ENCODE results near the gene EPB41L1.

DNA sequence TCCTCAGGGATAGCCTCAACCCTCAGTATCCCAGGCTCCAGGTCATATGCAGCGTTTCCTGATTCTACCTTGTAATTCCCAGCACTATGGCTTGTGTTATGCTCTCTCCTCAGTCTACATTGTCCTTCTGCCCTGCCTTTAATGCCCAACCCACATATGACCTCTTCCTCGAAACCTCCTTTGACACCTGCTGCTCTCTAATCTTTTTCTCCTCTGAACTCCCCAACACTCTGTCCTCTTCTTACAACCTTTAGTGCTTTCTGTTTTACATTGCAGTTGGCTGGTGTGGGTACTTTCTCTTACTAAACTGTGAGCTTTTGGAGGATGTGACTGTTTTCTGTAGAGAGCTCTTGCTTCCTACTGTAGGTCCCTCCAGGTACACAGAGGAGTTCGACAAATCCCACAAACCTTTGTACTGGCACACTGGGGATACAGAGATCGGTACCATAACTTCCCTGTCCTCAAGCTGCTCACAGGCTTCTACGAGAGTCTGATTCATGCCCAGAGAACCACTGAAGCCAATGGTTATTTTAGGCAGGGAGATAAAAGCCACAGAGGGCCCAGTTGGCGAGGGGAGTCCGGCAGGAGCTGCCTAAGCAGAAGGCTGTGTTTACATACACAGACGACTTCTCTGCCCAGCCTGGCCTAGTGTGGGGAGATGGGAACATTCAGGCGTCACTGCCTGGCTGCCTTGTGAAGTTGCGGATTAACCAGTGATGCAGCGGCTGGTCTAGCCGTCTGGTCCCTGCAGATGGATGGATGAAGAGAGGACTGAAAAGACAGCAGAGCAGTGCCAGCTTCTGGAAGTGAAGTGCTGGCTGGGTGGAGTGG lies 8.4 kb upstream of the EPB41L1 start:
- TF ChIP-seq, protein P1, sequence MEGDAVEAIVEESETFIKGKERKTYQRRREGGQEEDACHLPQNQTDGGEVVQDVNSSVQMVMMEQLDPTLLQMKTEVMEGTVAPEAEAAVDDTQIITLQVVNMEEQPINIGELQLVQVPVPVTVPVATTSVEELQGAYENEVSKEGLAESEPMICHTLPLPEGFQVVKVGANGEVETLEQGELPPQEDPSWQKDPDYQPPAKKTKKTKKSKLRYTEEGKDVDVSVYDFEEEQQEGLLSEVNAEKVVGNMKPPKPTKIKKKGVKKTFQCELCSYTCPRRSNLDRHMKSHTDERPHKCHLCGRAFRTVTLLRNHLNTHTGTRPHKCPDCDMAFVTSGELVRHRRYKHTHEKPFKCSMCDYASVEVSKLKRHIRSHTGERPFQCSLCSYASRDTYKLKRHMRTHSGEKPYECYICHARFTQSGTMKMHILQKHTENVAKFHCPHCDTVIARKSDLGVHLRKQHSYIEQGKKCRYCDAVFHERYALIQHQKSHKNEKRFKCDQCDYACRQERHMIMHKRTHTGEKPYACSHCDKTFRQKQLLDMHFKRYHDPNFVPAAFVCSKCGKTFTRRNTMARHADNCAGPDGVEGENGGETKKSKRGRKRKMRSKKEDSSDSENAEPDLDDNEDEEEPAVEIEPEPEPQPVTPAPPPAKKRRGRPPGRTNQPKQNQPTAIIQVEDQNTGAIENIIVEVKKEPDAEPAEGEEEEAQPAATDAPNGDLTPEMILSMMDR (IDR thresholded peaks at IDR 0.05; ENCODE audit: low read depth, low read length): no peak
- TF ChIP-seq EZH2phosphoT487 (IDR thresholded peaks at IDR 0.05; ENCODE audit: low read depth): no peak

Measured in OCI-LY3 (cell line).